GM23338 (cell line): ENCODE measurements around the gene WSCD2. TPM values are rescaled to one million over a fixed set of nuclear protein-coding genes. Genes with fewer than 3 reads are reported as not detected.

ENCODE experiments used
- ATAC-seq: fragments of 200-7000 bp; cut with Tn5 transposase; 3 replicates; pipeline ENCODE4 v1.9.1; 2020
- DNase-seq: peaks from one replicate; pipeline ENCODE4 v3.0.0-alpha.2; 2015; ENCODE audit warnings: low spot score
- H2AFZ ChIP-seq: fragments of 200-600 bp; sonication (generic); 2 replicates; pipeline ENCODE4 v1.8.0; 2016; ENCODE audit warnings: antibody characterized with exemption, mild to moderate bottlenecking, moderate library complexity
- H3F3A ChIP-seq: fragments of 200-600 bp; sonication (generic); replicated peaks from 2 replicates; pipeline ENCODE4 v1.8.0; 2017; ENCODE audit warnings: antibody characterized with exemption, mixed run types, low read depth
- H3K27ac ChIP-seq: fragments of 200-600 bp; sonication (generic); 2 replicates; pipeline ENCODE4 v1.6.1; 2016; ENCODE audit warnings: low read depth
- H3K27me3 ChIP-seq: fragments of 200-600 bp; sonication (generic); 2 replicates; pipeline ENCODE4 v1.8.0; 2016; ENCODE audit warnings: mild to moderate bottlenecking, mixed run types, moderate library complexity; ENCODE audit not compliant: insufficient read depth
- H3K36me3 ChIP-seq: fragments of 200-600 bp; sonication (generic); 2 replicates; pipeline ENCODE4 v1.8.0; 2016; ENCODE audit warnings: mild to moderate bottlenecking; ENCODE audit not compliant: insufficient read depth
- H3K4me1 ChIP-seq: fragments of 200-600 bp; sonication (generic); 2 replicates; pipeline ENCODE4 v1.8.0; 2016; ENCODE audit warnings: mild to moderate bottlenecking, moderate library complexity; ENCODE audit not compliant: insufficient read depth
- H3K4me2 ChIP-seq: fragments of 200-600 bp; sonication (generic); 2 replicates; pipeline ENCODE4 v1.7.1; 2017; ENCODE audit warnings: mixed run types
- H3K4me3 ChIP-seq: fragments of 200-600 bp; sonication (generic); 2 replicates; pipeline ENCODE4 v1.6.1; 2016; ENCODE audit warnings: mixed run types
- H3K79me2 ChIP-seq: fragments of 200-600 bp; sonication (generic); replicated peaks from 2 replicates; pipeline ENCODE4 v1.8.0; 2017; ENCODE audit warnings: mild to moderate bottlenecking; ENCODE audit not compliant: insufficient read depth
- H3K9me2 ChIP-seq: fragments of 200-600 bp; sonication (generic); 2 replicates; pipeline ENCODE4 v1.8.0; 2017; ENCODE audit not compliant: insufficient read depth
- H4K20me1 ChIP-seq: fragments of 200-600 bp; sonication (generic); replicated peaks from 2 replicates; pipeline ENCODE4 v1.8.0; 2017; ENCODE audit warnings: mild to moderate bottlenecking; ENCODE audit not compliant: insufficient read depth
- H3K27ac Mint-ChIP-seq: 2 replicates; pipeline ENCODE4 v1.8.0; 2020; ENCODE audit warnings: inconsistent platforms, mild to moderate bottlenecking, moderate library complexity, mixed read lengths
- H3K27me3 Mint-ChIP-seq: 3 replicates; pipeline ENCODE4 v1.8.0; 2022; ENCODE audit warnings: low read depth, mild to moderate bottlenecking, moderate library complexity, mixed read lengths, inconsistent platforms; ENCODE audit not compliant: insufficient read depth, poor library complexity
- H3K36me3 Mint-ChIP-seq: 3 replicates; pipeline ENCODE4 v1.8.0; 2021; ENCODE audit warnings: low read depth, mild to moderate bottlenecking, inconsistent platforms, moderate library complexity, mixed read lengths
- H3K4me1 Mint-ChIP-seq: 3 replicates; pipeline ENCODE4 v1.8.0; 2020; ENCODE audit warnings: mild to moderate bottlenecking, inconsistent platforms, mixed read lengths
- H3K4me3 Mint-ChIP-seq: 3 replicates; pipeline ENCODE4 v1.8.0; 2021; ENCODE audit warnings: moderate library complexity, mild to moderate bottlenecking, inconsistent platforms, mixed read lengths
- H3K9me3 Mint-ChIP-seq: 3 replicates; pipeline ENCODE4 v1.8.0; 2020; ENCODE audit warnings: moderate library complexity, mild to moderate bottlenecking, inconsistent platforms, mixed read lengths
- CREB1 ChIP-seq: fragments of 250-450 bp; sonication (Bioruptor Pico); IDR thresholded peaks from 2 replicates; pipeline ENCODE4 v1.5.0; 2020; ENCODE audit warnings: low read depth, mild to moderate bottlenecking, moderate library complexity
- EZH2 ChIP-seq: fragments of 200-600 bp; sonication (generic); IDR thresholded peaks from one replicate; pipeline ENCODE4 v1.8.0; 2017; ENCODE audit warnings: antibody characterized with exemption, mild to moderate bottlenecking, low read depth; ENCODE audit not compliant: unreplicated experiment
- EZH2phosphoT487 ChIP-seq: fragments of 200-600 bp; sonication (generic); IDR thresholded peaks from one replicate; pipeline ENCODE4 v1.8.1; 2018; ENCODE audit warnings: antibody characterized with exemption; ENCODE audit not compliant: unreplicated experiment
- JUNB ChIP-seq: IDR thresholded peaks from one replicate; pipeline ENCODE4 v1.6.1; 2016; ENCODE audit warnings: antibody characterized with exemption; ENCODE audit not compliant: unreplicated experiment
- NANOG ChIP-seq: IDR thresholded peaks from 2 replicates; pipeline ENCODE4 v1.6.1; 2016; ENCODE audit warnings: antibody characterized with exemption, borderline replicate concordance
- POLR2AphosphoS5 ChIP-seq: IDR thresholded peaks from 2 replicates; pipeline ENCODE4 v1.6.1; 2016; ENCODE audit warnings: antibody characterized with exemption, low read depth
- STAT1 ChIP-seq: IDR thresholded peaks from one replicate; pipeline ENCODE4 v1.6.1; 2016; ENCODE audit warnings: antibody characterized with exemption; ENCODE audit not compliant: unreplicated experiment
- ZNF114 ChIP-seq: fragments of 250-450 bp; sonication (Bioruptor Pico); IDR thresholded peaks from 2 replicates; pipeline ENCODE4 v1.5.0; 2020; ENCODE audit warnings: mild to moderate bottlenecking, moderate library complexity
- ZNF331 ChIP-seq: fragments of 250-450 bp; sonication (Bioruptor Pico); IDR thresholded peaks from 2 replicates; pipeline ENCODE4 v1.5.0; 2020; ENCODE audit warnings: low read depth, mild to moderate bottlenecking, moderate library complexity
- polyA plus RNA-seq: library from polyadenylated mRNA; unstranded; fragments of >200 nt; fragmentation: Nextera tagmentation; extraction: Ambion mirVana; gene quantifications from 2 replicates; pipeline ENCODE4 v1.2.1, GENCODE V29; 2016
- total RNA-seq: library from RNA; depleted of rRNA; stranded (reverse); fragments of >200 nt; shearing (Covaris generic); gene quantifications from 2 replicates; pipeline ENCODE4 v1.2.3, GENCODE V29; 2014
- TF ChIP-seq, protein P1 (sequence below): IDR thresholded peaks from 2 replicates; pipeline ENCODE4 v1.6.1; 2016; ENCODE audit warnings: antibody characterized with exemption
- TF ChIP-seq, protein P2 (sequence below), 2 experiments: fragments of 200-600 bp in 1 of 2; sonication (generic) in 1 of 2; conservative IDR thresholded peaks; 2 replicates each; pipeline versions ENCODE4 v1.5.1 to v1.6.1; 2016 to 2017; ENCODE audit warnings: antibody characterized with exemption in 2 of 2, low read depth in 2 of 2, mild to moderate bottlenecking in 2 of 2, moderate library complexity in 1 of 2
- TF ChIP-seq, protein P3 (sequence below): IDR thresholded peaks from one replicate; pipeline ENCODE4 v1.6.1; 2018; ENCODE audit warnings: antibody characterized with exemption; ENCODE audit not compliant: unreplicated experiment
- TF ChIP-seq, protein P4 (sequence below): fragments of 250-450 bp; sonication (Bioruptor Pico); IDR thresholded peaks from 2 replicates; pipeline ENCODE4 v1.5.0; 2020; ENCODE audit warnings: mild to moderate bottlenecking, moderate library complexity

The WSCD2 gene
- total and polyA plus RNA-seq, 2 experiments from 2014 or later, result 0.66 to 3.1 TPM

DNA sequence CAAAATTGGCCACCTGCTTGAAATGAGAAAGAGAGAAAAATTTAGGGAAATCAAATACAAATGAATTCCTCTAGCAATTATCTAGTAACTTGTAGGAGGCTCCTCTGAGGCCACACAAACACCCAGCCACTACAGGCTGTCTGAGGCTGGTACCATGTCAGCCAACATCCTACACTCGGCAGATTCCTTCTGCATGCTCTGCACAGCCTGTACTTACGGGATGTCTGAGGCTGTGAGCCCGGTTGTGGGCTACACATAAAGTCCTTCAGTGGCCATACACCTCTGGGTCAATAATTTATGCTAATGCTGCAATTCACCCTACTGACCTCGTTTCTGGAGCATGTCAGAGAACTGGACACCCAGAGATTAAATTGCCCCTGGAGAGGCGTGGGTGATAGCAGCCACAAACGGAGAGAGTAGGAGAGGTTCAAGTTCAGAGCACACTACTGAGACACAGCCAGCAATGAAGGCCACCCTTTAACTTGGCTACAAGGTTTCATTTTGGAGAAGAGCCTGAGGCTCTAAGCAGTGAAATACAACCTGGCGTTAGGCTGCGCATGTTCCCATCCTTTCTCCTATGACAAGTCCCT, 28.9 kb downstream of the WSCD2 start:
- Mint-ChIP-seq H3K9me3 (no peaks in the 10 kb centered on the region), H3K36me3 (no peaks in the 10 kb centered on the region), H3K4me1 (peaks cover 7% of the 10 kb centered on the region; the same call in 1 of the 3 replicates), H3K4me3 (no peak overlapping the region), H3K27me3 (no peaks in the 10 kb centered on the region), H3K27ac (no peak overlapping the region)
- Histone ChIP-seq H2AFZ (no peak overlapping the region), H3K4me2 (no peak overlapping the region), H3K4me1 (no peaks in the 10 kb centered on the region), H3F3A (no peaks in the 10 kb centered on the region), H4K20me1 (no peaks in the 10 kb centered on the region), H3K27me3 (no peaks in the 10 kb centered on the region), H3K36me3 (no peaks in the 10 kb centered on the region), H3K9me2 (no peaks in the 10 kb centered on the region), H3K79me2 (no peaks in the 10 kb centered on the region), H3K4me3 (no peak overlapping the region), H3K27ac (no peak overlapping the region)
- no peak for DNase-seq
- TF ChIP-seq STAT1, result no peak
- TF ChIP-seq JUNB, result no peak
- TF ChIP-seq, protein P1, sequence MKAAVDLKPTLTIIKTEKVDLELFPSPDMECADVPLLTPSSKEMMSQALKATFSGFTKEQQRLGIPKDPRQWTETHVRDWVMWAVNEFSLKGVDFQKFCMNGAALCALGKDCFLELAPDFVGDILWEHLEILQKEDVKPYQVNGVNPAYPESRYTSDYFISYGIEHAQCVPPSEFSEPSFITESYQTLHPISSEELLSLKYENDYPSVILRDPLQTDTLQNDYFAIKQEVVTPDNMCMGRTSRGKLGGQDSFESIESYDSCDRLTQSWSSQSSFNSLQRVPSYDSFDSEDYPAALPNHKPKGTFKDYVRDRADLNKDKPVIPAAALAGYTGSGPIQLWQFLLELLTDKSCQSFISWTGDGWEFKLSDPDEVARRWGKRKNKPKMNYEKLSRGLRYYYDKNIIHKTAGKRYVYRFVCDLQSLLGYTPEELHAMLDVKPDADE, result no peak
- no peak for TF ChIP-seq EZH2phosphoT487
- TF ChIP-seq NANOG, result no peak
- no peak for TF ChIP-seq EZH2
- TF ChIP-seq, protein P2, sequence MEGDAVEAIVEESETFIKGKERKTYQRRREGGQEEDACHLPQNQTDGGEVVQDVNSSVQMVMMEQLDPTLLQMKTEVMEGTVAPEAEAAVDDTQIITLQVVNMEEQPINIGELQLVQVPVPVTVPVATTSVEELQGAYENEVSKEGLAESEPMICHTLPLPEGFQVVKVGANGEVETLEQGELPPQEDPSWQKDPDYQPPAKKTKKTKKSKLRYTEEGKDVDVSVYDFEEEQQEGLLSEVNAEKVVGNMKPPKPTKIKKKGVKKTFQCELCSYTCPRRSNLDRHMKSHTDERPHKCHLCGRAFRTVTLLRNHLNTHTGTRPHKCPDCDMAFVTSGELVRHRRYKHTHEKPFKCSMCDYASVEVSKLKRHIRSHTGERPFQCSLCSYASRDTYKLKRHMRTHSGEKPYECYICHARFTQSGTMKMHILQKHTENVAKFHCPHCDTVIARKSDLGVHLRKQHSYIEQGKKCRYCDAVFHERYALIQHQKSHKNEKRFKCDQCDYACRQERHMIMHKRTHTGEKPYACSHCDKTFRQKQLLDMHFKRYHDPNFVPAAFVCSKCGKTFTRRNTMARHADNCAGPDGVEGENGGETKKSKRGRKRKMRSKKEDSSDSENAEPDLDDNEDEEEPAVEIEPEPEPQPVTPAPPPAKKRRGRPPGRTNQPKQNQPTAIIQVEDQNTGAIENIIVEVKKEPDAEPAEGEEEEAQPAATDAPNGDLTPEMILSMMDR (conservative IDR thresholded peaks at IDR 0.05; ENCODE audit: low read depth in 2 of 2), result no peak
- no peak for TF ChIP-seq CREB1 (CRISPR knock-in tag)
- TF ChIP-seq ZNF331, result no peak
- TF ChIP-seq, protein P3, sequence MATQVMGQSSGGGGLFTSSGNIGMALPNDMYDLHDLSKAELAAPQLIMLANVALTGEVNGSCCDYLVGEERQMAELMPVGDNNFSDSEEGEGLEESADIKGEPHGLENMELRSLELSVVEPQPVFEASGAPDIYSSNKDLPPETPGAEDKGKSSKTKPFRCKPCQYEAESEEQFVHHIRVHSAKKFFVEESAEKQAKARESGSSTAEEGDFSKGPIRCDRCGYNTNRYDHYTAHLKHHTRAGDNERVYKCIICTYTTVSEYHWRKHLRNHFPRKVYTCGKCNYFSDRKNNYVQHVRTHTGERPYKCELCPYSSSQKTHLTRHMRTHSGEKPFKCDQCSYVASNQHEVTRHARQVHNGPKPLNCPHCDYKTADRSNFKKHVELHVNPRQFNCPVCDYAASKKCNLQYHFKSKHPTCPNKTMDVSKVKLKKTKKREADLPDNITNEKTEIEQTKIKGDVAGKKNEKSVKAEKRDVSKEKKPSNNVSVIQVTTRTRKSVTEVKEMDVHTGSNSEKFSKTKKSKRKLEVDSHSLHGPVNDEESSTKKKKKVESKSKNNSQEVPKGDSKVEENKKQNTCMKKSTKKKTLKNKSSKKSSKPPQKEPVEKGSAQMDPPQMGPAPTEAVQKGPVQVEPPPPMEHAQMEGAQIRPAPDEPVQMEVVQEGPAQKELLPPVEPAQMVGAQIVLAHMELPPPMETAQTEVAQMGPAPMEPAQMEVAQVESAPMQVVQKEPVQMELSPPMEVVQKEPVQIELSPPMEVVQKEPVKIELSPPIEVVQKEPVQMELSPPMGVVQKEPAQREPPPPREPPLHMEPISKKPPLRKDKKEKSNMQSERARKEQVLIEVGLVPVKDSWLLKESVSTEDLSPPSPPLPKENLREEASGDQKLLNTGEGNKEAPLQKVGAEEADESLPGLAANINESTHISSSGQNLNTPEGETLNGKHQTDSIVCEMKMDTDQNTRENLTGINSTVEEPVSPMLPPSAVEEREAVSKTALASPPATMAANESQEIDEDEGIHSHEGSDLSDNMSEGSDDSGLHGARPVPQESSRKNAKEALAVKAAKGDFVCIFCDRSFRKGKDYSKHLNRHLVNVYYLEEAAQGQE, result no peak
- no peak for TF ChIP-seq ZNF114
- TF ChIP-seq, protein P4, sequence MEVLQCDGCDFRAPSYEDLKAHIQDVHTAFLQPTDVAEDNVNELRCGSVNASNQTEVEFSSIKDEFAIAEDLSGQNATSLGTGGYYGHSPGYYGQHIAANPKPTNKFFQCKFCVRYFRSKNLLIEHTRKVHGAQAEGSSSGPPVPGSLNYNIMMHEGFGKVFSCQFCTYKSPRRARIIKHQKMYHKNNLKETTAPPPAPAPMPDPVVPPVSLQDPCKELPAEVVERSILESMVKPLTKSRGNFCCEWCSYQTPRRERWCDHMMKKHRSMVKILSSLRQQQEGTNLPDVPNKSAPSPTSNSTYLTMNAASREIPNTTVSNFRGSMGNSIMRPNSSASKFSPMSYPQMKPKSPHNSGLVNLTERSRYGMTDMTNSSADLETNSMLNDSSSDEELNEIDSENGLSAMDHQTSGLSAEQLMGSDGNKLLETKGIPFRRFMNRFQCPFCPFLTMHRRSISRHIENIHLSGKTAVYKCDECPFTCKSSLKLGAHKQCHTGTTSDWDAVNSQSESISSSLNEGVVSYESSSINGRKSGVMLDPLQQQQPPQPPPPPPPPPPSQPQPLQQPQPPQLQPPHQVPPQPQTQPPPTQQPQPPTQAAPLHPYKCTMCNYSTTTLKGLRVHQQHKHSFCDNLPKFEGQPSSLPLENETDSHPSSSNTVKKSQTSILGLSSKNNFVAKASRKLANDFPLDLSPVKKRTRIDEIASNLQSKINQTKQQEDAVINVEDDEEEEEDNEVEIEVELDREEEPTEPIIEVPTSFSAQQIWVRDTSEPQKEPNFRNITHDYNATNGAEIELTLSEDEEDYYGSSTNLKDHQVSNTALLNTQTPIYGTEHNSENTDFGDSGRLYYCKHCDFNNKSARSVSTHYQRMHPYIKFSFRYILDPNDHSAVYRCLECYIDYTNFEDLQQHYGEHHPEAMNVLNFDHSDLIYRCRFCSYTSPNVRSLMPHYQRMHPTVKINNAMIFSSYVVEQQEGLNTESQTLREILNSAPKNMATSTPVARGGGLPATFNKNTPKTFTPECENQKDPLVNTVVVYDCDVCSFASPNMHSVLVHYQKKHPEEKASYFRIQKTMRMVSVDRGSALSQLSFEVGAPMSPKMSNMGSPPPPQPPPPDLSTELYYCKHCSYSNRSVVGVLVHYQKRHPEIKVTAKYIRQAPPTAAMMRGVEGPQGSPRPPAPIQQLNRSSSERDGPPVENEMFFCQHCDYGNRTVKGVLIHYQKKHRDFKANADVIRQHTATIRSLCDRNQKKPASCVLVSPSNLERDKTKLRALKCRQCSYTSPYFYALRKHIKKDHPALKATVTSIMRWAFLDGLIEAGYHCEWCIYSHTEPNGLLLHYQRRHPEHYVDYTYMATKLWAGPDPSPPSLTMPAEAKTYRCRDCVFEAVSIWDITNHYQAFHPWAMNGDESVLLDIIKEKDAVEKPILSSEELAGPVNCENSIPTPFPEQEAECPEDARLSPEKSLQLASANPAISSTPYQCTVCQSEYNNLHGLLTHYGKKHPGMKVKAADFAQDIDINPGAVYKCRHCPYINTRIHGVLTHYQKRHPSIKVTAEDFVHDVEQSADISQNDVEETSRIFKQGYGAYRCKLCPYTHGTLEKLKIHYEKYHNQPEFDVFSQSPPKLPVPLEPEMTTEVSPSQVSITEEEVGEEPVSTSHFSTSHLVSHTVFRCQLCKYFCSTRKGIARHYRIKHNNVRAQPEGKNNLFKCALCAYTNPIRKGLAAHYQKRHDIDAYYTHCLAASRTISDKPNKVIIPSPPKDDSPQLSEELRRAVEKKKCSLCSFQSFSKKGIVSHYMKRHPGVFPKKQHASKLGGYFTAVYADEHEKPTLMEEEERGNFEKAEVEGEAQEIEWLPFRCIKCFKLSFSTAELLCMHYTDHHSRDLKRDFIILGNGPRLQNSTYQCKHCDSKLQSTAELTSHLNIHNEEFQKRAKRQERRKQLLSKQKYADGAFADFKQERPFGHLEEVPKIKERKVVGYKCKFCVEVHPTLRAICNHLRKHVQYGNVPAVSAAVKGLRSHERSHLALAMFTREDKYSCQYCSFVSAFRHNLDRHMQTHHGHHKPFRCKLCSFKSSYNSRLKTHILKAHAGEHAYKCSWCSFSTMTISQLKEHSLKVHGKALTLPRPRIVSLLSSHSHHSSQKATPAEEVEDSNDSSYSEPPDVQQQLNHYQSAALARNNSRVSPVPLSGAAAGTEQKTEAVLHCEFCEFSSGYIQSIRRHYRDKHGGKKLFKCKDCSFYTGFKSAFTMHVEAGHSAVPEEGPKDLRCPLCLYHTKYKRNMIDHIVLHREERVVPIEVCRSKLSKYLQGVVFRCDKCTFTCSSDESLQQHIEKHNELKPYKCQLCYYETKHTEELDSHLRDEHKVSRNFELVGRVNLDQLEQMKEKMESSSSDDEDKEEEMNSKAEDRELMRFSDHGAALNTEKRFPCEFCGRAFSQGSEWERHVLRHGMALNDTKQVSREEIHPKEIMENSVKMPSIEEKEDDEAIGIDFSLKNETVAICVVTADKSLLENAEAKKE (CRISPR knock-in tag), result no peak
- no peak for TF ChIP-seq POLR2AphosphoS5
- ATAC-seq, result no peak
